Smooth muscle cell (in vitro differentiated cells): Measurements from ENCODE around the gene MB21D2. TPM values are rescaled to one million over a fixed set of nuclear protein-coding genes. Genes with fewer than 3 reads are reported as not detected.
A peak's percentile ranks its signal among the peaks of the same experiment; 100 is the strongest.

Experiments used
- DNase-seq: peaks from one replicate; lab custom pipeline; 2025; ENCODE audit not compliant: unreplicated experiment; lab: John Stamatoyannopoulos, UW
- H2AFZ ChIP-seq: fragments of 200-600 bp; sonication (generic); 2 replicates; pipeline ENCODE4 v1.6.0; 2016; ENCODE audit warnings: antibody characterized with exemption, low read depth, mild to moderate bottlenecking
- H3F3A ChIP-seq: fragments of 200-600 bp; sonication (generic); 2 replicates; pipeline ENCODE4 v1.6.0; 2017; ENCODE audit warnings: antibody characterized with exemption, low read depth
- H3K27ac ChIP-seq: fragments of 200-600 bp; sonication (generic); 2 replicates; pipeline ENCODE4 v1.5.1; 2016; ENCODE audit warnings: low read depth, mild to moderate bottlenecking
- H3K27me3 ChIP-seq: fragments of 200-600 bp; sonication (generic); 2 replicates; pipeline ENCODE4 v1.6.1; 2016; ENCODE audit warnings: low read depth, mild to moderate bottlenecking
- H3K36me3 ChIP-seq: fragments of 200-600 bp; sonication (generic); 2 replicates; pipeline ENCODE4 v1.5.1; 2016; ENCODE audit warnings: low read depth
- H3K4me1 ChIP-seq: fragments of 200-600 bp; sonication (generic); 2 replicates; pipeline ENCODE4 v1.5.1; 2016; ENCODE audit warnings: low read depth
- H3K4me2 ChIP-seq: fragments of 200-600 bp; sonication (generic); 2 replicates; pipeline ENCODE4 v1.6.0; 2016; ENCODE audit warnings: mild to moderate bottlenecking
- H3K4me3 ChIP-seq: fragments of 200-600 bp; sonication (generic); 2 replicates; pipeline ENCODE4 v1.5.1; 2016; ENCODE audit warnings: mild to moderate bottlenecking
- H3K79me2 ChIP-seq: fragments of 200-600 bp; sonication (generic); 2 replicates; pipeline ENCODE4 v1.6.0; 2016; ENCODE audit warnings: low read depth, mild to moderate bottlenecking
- H3K9ac ChIP-seq: fragments of 200-600 bp; sonication (generic); 2 replicates; pipeline ENCODE4 v1.6.0; 2016; ENCODE audit warnings: low read depth
- H3K9me3 ChIP-seq: fragments of 200-600 bp; sonication (generic); replicated peaks from 2 replicates; pipeline ENCODE4 v1.5.1; 2016; ENCODE audit warnings: low read depth
- H4K20me1 ChIP-seq: fragments of 200-600 bp; sonication (generic); 2 replicates; pipeline ENCODE4 v1.6.0; 2016; ENCODE audit warnings: low read depth
- WGBS: methylation state at CpG from one replicate; pipeline ENCODE4 v1.1.7; 2016; ENCODE audit warnings: low lambda C conversion rate; 5-methylcytosine and 5-hydroxymethylcytosine counted together
- polyA plus RNA-seq: library from polyadenylated mRNA; unstranded; fragments of >200 nt; fragmentation: Nextera tagmentation; extraction: Ambion mirVana; gene quantifications from 2 replicates; pipeline ENCODE4 v1.2.1, GENCODE V29; 2016
- total RNA-seq: library from RNA; depleted of rRNA; stranded (reverse); fragments of >200 nt; gene quantifications from 2 replicates; pipeline ENCODE4 v1.2.3, GENCODE V29; 2014
- TF ChIP-seq, protein P1 (sequence below): fragments of 200-600 bp; sonication (generic); IDR thresholded peaks from 2 replicates; pipeline ENCODE4 v1.5.1; 2017; ENCODE audit warnings: borderline replicate concordance, mild to moderate bottlenecking, antibody characterized with exemption; ENCODE audit not compliant: insufficient read depth, poor library complexity, severe bottlenecking

MB21D2 gene
- total and polyA plus RNA-seq, 2 experiments from 2014 or later: 5.2 to 17.1 TPM

DNA sequence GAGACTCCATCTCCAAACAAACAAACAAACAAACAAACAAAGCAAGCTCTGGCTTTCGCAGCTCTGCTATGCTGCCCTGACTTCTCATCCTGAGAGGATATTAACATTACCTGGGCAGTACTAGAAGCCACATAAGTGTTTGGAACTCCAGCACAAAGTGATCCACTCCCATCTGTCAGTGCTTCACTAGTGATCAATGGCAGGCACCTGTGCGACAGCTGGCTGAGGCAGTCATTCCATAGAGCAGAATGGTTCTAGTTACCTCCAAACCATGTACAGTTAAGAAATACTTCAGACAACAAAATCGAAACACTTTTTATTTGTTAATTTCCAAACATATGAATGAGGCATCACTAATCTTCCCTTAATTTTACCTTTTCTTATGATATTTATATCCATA, 2.8 kb upstream of the MB21D2 start:
- WGBS: 93% methylated on average over 3 of the region's 3 CpGs
- no peaks in the 10 kb centered on the region for H3K27me3 ChIP-seq

DNA sequence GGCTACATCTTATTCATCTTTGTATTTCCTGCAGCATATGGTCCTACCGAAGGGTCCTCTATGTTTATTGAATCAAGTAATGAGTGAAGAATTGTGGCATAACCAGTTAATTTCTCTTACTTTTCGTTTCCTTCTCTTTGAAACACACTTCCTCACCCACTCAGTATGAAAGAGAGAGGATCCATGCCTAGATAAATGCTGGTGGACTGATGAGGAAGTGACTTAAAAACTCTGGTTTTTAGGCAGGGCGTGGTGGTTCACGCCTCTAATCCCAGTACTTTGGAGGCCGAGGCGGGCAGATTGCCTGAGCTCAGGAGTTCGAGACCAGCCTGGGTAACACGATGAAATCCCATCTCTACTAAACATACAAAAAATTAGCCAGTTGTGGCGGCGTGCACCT, 2.2 kb upstream of the MB21D2 start:
- WGBS: 91% methylated on average over 10 of the region's 10 CpGs
- Histone ChIP-seq H3K4me2 (no peak overlapping the region), H3K9me3 (no peaks in the 10 kb centered on the region), H3F3A (no peaks in the 10 kb centered on the region), H3K4me1 (peaks cover 19% of the 10 kb centered on the region), H3K27ac (no peak overlapping the region), H3K27me3 (no peaks in the 10 kb centered on the region), H3K4me3 (no peak overlapping the region), H2AFZ (no peak overlapping the region), H3K79me2 (peaks cover 19% of the 10 kb centered on the region), H3K36me3 (no peaks in the 10 kb centered on the region), H3K9ac (no peak overlapping the region), H4K20me1 (peaks cover 15% of the 10 kb centered on the region)
- DNase-seq: no peak
- TF ChIP-seq, protein P1, sequence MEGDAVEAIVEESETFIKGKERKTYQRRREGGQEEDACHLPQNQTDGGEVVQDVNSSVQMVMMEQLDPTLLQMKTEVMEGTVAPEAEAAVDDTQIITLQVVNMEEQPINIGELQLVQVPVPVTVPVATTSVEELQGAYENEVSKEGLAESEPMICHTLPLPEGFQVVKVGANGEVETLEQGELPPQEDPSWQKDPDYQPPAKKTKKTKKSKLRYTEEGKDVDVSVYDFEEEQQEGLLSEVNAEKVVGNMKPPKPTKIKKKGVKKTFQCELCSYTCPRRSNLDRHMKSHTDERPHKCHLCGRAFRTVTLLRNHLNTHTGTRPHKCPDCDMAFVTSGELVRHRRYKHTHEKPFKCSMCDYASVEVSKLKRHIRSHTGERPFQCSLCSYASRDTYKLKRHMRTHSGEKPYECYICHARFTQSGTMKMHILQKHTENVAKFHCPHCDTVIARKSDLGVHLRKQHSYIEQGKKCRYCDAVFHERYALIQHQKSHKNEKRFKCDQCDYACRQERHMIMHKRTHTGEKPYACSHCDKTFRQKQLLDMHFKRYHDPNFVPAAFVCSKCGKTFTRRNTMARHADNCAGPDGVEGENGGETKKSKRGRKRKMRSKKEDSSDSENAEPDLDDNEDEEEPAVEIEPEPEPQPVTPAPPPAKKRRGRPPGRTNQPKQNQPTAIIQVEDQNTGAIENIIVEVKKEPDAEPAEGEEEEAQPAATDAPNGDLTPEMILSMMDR: no peak

More for the DNA sequence above, 2.8 kb upstream of the MB21D2 start:
- peaks cover 14% of the 10 kb centered on the region for H3K4me1 ChIP-seq
- no peak overlapping the region for H3K4me3 ChIP-seq
- H2AFZ ChIP-seq: no peak overlapping the region
- H4K20me1 ChIP-seq: peaks cover 10% of the 10 kb centered on the region
- TF ChIP-seq, protein P1: no peak
- H3K9me3 ChIP-seq: no peaks in the 10 kb centered on the region
- H3K9ac ChIP-seq: no peak overlapping the region
- DNase-seq: no peak
- H3K4me2 ChIP-seq: no peak overlapping the region
- H3K79me2 ChIP-seq: peaks cover 14% of the 10 kb centered on the region
- no peaks in the 10 kb centered on the region for H3K36me3 ChIP-seq
- H3K27ac ChIP-seq: no peak overlapping the region
- H3F3A ChIP-seq: no peaks in the 10 kb centered on the region

DNA sequence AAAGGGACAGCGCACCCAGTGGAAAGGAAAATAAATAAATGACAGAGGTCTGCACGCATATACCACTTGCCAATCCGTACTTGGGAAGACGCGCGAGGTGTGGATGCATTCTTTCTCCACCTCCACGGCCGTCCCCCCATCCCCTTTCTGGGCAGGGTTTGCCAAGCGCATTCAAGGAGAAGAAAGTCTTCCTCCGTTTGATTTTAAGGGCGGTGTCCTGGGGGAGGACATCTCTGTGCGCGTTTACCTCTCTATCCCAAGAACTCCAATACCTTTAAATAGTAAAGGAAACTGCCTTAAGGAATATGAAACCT, 576 bp upstream of the MB21D2 start:
- peak overlapping the region; percentile 97 for H3K4me3 ChIP-seq
- peaks cover 36% of the 10 kb centered on the region for H3K79me2 ChIP-seq
- H3K27me3 ChIP-seq: no peaks in the 10 kb centered on the region
- under 1% methylated on average over 13 of the region's 13 CpGs for WGBS
- no peak for DNase-seq
- TF ChIP-seq, protein P1: no peak
- H3K27ac ChIP-seq: peak overlapping the region; percentile 79
- peaks cover 30% of the 10 kb centered on the region for H4K20me1 ChIP-seq
- no peaks in the 10 kb centered on the region for H3F3A ChIP-seq
- peaks cover 19% of the 10 kb centered on the region for H3K4me1 ChIP-seq
- H3K36me3 ChIP-seq: no peaks in the 10 kb centered on the region
- H2AFZ ChIP-seq: peak overlapping the region; percentile 97
- peak overlapping the region; percentile 92 for H3K4me2 ChIP-seq
- peak overlapping the region; percentile 78 for H3K9ac ChIP-seq
- no peaks in the 10 kb centered on the region for H3K9me3 ChIP-seq

DNA sequence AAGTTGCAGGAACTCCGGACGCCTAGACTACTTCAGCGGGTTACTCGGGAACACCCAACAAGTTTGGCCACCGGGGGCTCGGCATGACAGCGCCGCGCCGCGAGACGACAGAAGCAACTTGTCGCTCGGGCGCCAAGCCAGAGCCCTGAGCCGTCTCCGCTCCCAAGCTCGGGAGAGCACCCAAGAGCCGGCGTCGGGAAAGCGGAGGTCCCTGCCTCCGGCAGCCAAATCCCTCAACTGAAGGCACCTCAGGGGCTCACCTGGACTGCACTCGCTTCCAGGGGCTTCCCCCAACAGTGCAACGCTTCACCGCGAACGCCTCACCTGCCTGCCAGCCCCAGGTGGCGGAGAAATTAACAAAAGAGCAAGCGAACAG, 640 bp downstream of the MB21D2 start:
- peaks cover 48% of the 10 kb centered on the region for H3K79me2 ChIP-seq

More for the DNA sequence above, 640 bp downstream of the MB21D2 start:
- no peaks in the 10 kb centered on the region for H3F3A ChIP-seq
- peak overlapping the region; percentile 92 for H3K4me2 ChIP-seq
- peaks cover 42% of the 10 kb centered on the region for H4K20me1 ChIP-seq
- TF ChIP-seq, protein P1: no peak
- peak; percentile 45 for DNase-seq
- H3K4me1 ChIP-seq: peaks cover 19% of the 10 kb centered on the region
- H2AFZ ChIP-seq: peak overlapping the region; percentile 97
- no peaks in the 10 kb centered on the region for H3K36me3 ChIP-seq
- no peaks in the 10 kb centered on the region for H3K9me3 ChIP-seq
- H3K9ac ChIP-seq: peak overlapping the region; percentile 78
- peak overlapping the region; percentile 97 for H3K4me3 ChIP-seq
- no peaks in the 10 kb centered on the region for H3K27me3 ChIP-seq
- H3K27ac ChIP-seq: peak overlapping the region; percentile 79
- WGBS: 1% methylated on average over 30 of the region's 30 CpGs
